ENCODE results near the gene EEF1A2. TPM values are rescaled to one million over a fixed set of nuclear protein-coding genes. Genes with fewer than 3 reads are reported as not detected.

The EEF1A2 gene
- total RNA-seq, 4 donors from 2014 or later = 2.1 to 4.7 (median 2.8) TPM; not detected in 1

DNA sequence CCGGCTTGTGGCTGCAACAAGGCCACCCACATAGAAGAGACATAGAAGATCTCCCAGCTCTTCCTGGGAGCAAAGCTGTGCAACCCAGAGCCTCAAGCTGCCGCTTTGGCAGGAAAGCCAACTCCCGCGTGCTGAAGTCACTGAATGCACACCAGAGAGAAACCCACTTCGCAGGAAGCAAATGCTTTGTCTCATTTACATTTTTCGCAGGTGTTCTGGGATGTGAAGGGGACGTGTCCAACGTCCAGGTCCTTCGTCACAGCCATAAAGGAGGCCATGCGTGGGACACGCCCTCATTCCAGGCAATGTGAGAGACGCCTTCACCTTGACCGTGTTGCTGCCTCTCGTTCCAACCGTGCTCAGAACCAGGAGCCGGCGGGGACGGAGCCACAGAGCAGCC is 50.9 kb downstream of the EEF1A2 start:
- no peak for ATAC-seq (ENCODE audit: low FRiP score)
- TF ChIP-seq, protein P1, sequence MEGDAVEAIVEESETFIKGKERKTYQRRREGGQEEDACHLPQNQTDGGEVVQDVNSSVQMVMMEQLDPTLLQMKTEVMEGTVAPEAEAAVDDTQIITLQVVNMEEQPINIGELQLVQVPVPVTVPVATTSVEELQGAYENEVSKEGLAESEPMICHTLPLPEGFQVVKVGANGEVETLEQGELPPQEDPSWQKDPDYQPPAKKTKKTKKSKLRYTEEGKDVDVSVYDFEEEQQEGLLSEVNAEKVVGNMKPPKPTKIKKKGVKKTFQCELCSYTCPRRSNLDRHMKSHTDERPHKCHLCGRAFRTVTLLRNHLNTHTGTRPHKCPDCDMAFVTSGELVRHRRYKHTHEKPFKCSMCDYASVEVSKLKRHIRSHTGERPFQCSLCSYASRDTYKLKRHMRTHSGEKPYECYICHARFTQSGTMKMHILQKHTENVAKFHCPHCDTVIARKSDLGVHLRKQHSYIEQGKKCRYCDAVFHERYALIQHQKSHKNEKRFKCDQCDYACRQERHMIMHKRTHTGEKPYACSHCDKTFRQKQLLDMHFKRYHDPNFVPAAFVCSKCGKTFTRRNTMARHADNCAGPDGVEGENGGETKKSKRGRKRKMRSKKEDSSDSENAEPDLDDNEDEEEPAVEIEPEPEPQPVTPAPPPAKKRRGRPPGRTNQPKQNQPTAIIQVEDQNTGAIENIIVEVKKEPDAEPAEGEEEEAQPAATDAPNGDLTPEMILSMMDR (IDR thresholded peaks at IDR 0.05) = no peak

DNA sequence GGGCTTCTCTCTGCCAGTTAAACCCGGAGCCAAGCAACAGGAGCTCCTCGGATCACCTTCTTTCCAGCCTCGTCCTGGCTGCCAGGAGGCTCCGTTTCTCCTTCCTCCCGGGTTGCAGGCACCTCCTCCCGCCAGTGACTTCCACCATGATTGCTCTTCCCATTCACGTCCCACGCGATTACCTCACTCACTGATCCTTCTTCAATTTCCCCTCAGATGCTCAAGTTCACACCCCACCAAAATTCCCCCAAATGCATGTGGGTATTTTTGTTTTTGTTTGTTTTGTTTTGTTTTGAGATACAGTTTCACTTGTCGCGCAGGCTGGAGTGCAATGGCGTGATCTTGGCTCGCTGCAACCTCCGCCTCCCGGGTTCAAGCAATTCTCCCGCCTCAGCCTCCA is 51.6 kb downstream of the EEF1A2 start:
- ATAC-seq (ENCODE audit: low FRiP score) = no peak

More for the DNA sequence above, 50.9 kb downstream of the EEF1A2 start:
- no peak for DNase-seq (ENCODE audit: low spot score)

DNA sequence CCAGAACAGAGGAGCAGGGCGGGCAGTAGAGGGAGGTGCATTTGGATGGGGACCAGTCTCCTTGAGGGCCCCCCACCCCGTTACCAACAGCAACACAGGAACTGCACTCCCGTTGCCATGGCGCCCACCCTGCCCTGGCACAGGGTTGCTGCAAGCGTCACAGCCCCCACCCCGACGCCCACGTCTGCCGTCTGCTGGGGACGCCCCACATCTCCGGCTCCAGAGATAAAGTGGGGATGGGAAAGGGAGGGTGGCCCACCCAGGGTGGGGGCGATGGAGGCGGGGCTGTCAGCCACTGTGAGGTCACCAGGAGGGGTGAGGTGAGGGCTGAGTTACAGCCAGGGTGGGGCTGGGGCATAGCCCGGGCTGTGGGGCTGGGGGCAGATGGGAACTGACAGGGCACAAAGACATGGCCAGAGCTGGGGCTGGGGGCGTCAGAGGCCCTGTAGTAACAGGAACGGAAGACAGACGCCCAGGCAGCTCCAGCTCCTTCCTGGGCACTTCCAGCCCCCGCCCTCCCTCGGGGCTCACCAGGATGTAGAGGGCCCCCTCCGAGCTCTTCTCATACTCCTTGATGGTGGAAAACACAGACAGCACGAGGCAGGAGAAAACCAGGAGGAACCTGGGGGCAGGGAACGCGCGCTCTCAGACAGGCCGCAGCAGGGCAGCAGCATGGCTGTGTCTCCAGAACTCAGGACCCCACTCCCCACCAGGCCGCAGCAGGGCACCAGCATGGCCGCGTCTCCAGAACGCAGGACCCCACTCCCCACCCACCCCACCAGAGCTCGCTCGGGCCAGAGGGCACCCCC is 52.5 kb downstream of the EEF1A2 start:
- TF ChIP-seq, protein P1 (IDR thresholded peaks at IDR 0.05) = no peak

More for the DNA sequence above, 51.6 kb downstream of the EEF1A2 start:
- no peak for DNase-seq (ENCODE audit: low spot score)
- TF ChIP-seq, protein P1 (IDR thresholded peaks at IDR 0.05) = no peak

DNA sequence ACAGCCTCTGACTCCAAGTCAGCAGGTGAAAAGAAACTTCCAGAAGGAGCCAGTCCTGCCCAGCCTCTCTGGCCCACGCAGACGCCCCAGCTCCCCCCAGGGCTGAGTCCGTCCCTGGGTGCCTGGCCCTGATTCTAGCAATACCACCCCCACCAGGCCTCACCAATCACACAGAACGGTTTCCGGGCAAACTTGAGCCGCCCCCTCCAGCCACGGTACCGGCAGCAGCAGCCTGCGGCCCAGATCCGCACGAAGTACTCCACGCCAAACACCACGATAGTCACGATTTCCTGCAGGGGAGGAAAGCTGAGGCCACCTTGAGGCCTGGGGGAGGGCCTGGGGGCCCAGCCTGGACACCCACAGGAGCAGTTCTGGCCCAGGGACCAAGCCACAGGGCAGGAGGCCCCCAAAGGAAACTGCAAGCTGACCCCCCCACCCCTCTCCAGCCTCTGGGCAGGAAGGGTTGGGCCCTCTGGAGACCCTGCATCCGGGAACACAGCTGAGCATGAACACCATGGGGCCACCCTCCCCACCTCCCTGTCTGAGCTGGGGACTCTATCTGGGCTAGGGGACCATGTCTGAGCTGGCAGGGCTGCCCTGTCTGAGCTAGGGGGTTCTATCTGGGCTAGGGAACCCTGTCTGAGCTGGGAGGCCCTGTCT is 53.7 kb downstream of the EEF1A2 start:
- DNase-seq (ENCODE audit: low spot score) = no peak
- ATAC-seq (ENCODE audit: low FRiP score) = no peak

More for the DNA sequence above, 52.5 kb downstream of the EEF1A2 start:
- DNase-seq (ENCODE audit: low spot score) = no peak
- no peak for ATAC-seq (ENCODE audit: low FRiP score)

DNA sequence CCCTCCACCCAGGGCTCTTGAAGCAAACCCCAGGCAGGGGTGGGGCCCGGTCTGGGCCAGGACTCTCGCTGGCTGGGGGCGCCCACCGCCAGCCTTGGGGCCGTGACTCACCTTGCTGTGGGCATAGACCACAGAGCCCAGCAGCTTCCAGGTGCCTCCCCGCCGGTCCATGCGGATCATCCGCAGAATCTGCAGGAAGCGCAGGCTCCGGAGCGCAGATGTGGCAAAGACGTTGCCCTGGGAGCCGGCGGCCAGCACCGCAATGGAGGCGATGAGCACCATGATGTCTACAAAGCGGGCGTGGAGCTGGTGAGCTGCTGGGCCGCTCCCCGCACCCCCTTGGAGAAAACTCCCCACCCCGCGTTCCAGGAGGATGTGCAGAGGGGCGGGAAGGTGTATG is 54.3 kb downstream of the EEF1A2 start:
- TF ChIP-seq, protein P1 (IDR thresholded peaks at IDR 0.05) = no peak
- DNase-seq (ENCODE audit: low spot score) (no peak), ATAC-seq (ENCODE audit: low FRiP score) (no peak)

More for the DNA sequence above, 53.7 kb downstream of the EEF1A2 start:
- TF ChIP-seq, protein P1 (IDR thresholded peaks at IDR 0.05) = no peak

DNA sequence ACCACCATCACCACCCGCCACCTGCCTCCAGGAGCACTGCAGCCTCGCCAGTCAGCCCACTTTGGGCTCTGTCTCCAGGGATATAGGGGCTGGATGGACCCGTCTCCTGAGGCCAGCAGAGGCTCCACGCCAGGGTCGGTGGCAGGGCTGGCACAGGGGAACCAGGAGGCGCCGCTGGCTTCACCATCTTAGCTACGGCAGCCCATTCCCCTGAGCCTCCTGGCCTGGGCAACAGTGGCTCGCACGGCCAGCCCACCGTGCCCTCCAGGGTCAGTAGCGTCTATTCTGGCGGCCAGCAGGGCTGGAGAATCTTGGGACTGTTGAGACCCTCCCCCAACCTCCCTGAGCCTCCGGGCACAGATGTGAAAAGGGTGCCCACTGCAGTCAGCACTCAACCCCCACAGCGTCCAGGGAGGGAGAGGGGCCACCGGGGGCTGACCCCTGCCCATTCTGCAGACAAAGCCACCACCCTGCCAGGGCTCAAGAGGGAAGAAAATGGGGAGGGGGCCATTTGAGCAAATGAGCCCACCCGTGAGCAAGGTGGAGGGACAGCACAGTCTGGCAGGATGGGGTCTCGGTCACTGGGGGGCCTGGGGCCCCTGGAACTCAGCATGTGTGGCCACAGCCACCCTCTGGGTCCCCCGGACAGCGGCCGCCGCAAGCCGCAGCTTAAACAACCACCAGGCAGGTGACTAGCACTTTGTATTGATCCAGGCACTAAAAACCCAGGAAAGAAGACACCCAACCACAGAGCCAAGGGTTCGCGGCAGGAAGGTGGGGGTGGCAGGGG is 55.1 kb downstream of the EEF1A2 start:
- DNase-seq (ENCODE audit: low spot score) = no peak
- TF ChIP-seq, protein P1 (IDR thresholded peaks at IDR 0.05) = no peak
- no peak for ATAC-seq (ENCODE audit: low FRiP score)
